Neural cell (in vitro differentiated cells): ENCODE results near the gene RELL2.

ENCODE experiments used
- CTCF ChIP-seq: fragments of 450-650 bp; IDR thresholded peaks from 2 replicates; pipeline ENCODE4 v1.5.1; 2014; ENCODE audit warnings: antibody characterized with exemption, mild to moderate bottlenecking, moderate library complexity; ENCODE audit not compliant: poor library complexity, severe bottlenecking
- EP300 ChIP-seq: fragments of 450-650 bp; conservative IDR thresholded peaks from 2 replicates; pipeline ENCODE4 v1.6.1; 2014; ENCODE audit warnings: antibody characterized with exemption, mild to moderate bottlenecking, moderate library complexity; ENCODE audit not compliant: poor library complexity, severe bottlenecking
- EZH2 ChIP-seq: fragments of 200-600, 300-800 bp; shearing (Covaris generic), sonication (generic); IDR thresholded peaks from 2 replicates; pipeline ENCODE4 v1.6.1; 2014; ENCODE audit warnings: antibody characterized with exemption, low read length, borderline replicate concordance, mild to moderate bottlenecking; ENCODE audit not compliant: insufficient read depth, poor library complexity, severe bottlenecking
- MXI1 ChIP-seq: fragments of 450-650 bp; conservative IDR thresholded peaks from 2 replicates; pipeline ENCODE4 v1.6.1; 2014; ENCODE audit warnings: antibody characterized with exemption, mild to moderate bottlenecking; ENCODE audit not compliant: poor library complexity, severe bottlenecking
- POLR2AphosphoS5 ChIP-seq: IDR thresholded peaks from 2 replicates; pipeline ENCODE4 v1.6.1; 2012
- RAD21 ChIP-seq: fragments of 450-650 bp; conservative IDR thresholded peaks from 2 replicates; pipeline ENCODE4 v1.6.1; 2014; ENCODE audit warnings: antibody characterized with exemption, mild to moderate bottlenecking, moderate library complexity
- REST ChIP-seq: IDR thresholded peaks from 2 replicates; pipeline ENCODE4 v1.6.1; 2012; ENCODE audit warnings: borderline replicate concordance
- SMC3 ChIP-seq: fragments of 450-650 bp; conservative IDR thresholded peaks from 2 replicates; pipeline ENCODE4 v1.6.1; 2014; ENCODE audit warnings: antibody characterized with exemption, mild to moderate bottlenecking, moderate library complexity; ENCODE audit not compliant: poor library complexity
- TAF1 ChIP-seq: IDR thresholded peaks from 2 replicates; pipeline ENCODE4 v1.6.1; 2012; ENCODE audit warnings: low read depth

GRCh38 chr5:141672071-141672840, 35.5 kb downstream of the RELL2 start:
- no peak for TF ChIP-seq CTCF
- no peak for TF ChIP-seq EZH2
- TF ChIP-seq SMC3 = no peak
- no peak for TF ChIP-seq EP300
- no peak for TF ChIP-seq TAF1
- no peak for TF ChIP-seq POLR2AphosphoS5
- no peak for TF ChIP-seq RAD21
- TF ChIP-seq REST = no peak
- no peak for TF ChIP-seq MXI1
